Stimulated activated naive CD4-positive, alpha-beta T cell (primary cell): Measurements from ENCODE around the gene OR4D9.

Experiments used
- DNase-seq, 6 experiments: peaks; one replicate each; lab custom pipeline; 2025; lab: John Stamatoyannopoulos, UW

OR4D9 gene

GRCh38 chr11:59550842-59551658 is 39.7 kb downstream of the OR4D9 start:
- DNase-seq: peak; percentile 74 to 95 (median 82)

GRCh38 chr11:59551659-59552521 is 40.6 kb downstream of the OR4D9 start:
- DNase-seq: peak in 1 of 6 experiments; percentile 20

- DNase-seq: no peak
Measured at GRCh38 chr11:59552844-59553243, 41.5 kb downstream of the OR4D9 start.

GRCh38 chr11:59553323-59553722 is 42.0 kb downstream of the OR4D9 start:
- no peak for DNase-seq

- DNase-seq: no peak
Measured at GRCh38 chr11:59555601-59556114, 44.3 kb downstream of the OR4D9 start.

- peak; percentile 21 to 62 (median 35) for DNase-seq
Measured at GRCh38 chr11:59556115-59556916, 45.0 kb downstream of the OR4D9 start.

- DNase-seq: peak in 2 of 6 experiments; percentile 37 to 39
Measured at GRCh38 chr11:59556917-59557348, 45.6 kb downstream of the OR4D9 start.

- no peak for DNase-seq
Measured at GRCh38 chr11:59558270-59558643, 46.9 kb downstream of the OR4D9 start.

GRCh38 chr11:59559886-59560285 is 48.5 kb downstream of the OR4D9 start:
- no peak for DNase-seq

GRCh38 chr11:59560290-59560701 is 49.0 kb downstream of the OR4D9 start:
- DNase-seq: peak; percentile 60 to 89 (median 72)

GRCh38 chr11:59560702-59561473 is 49.5 kb downstream of the OR4D9 start:
- peak; percentile 71 to 89 (median 76) for DNase-seq

GRCh38 chr11:59562292-59562691 is 51.0 kb downstream of the OR4D9 start:
- DNase-seq: no peak
